Amygdala (tissue), 56 donors: ENCODE data around the gene ZBTB42.
A peak's percentile ranks its signal among the peaks of the same experiment; 100 is the strongest.

Experiments used
- DNase-seq, 56 donors: peaks; one replicate each; lab custom pipeline; 2025; lab: John Stamatoyannopoulos, UW

Gene ZBTB42

GRCh38 chr14:104792945-104793702 lies 7.8 kb upstream of the ZBTB42 start:
- no peak for DNase-seq

- DNase-seq = no peak
Measured at GRCh38 chr14:104793703-104793959, 7.3 kb upstream of the ZBTB42 start.

DNA sequence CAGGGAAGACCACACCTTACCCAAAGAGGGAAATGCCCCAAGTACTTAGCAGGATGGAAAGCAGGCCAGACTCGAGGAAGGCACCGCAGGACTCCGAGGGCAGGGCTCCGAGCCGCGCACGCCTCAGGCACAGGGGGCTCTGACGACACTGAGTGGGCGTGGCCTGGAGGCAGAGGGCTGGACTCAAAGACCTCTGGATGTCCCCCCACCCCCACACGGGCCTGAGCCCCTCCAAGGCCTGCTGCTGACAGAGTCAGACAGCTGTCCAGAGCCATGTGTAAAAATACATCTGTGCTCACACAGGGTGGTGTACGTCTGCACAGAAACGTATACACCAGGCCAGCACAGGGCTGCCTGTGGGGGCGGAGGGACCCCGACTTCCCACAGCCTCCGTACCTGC lies 6.8 kb upstream of the ZBTB42 start:
- no peak for DNase-seq

DNA sequence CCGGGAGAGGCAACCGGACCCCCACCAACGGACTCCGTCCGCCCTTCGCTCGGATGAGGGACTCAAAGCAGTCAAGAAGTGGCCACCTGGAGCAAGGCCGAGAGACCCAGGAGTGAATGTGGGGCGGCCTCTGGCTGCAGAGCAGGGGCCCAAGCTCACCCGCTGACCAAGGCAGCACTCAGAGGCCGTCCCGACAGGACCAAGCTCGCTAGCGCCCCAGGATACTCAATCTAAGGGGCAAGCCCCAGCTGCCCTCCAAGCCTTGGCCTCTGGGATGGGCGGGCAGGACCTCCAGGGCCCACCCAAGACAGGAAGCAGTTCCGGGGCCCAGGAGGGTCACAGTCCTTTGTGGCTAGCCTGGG lies 6.3 kb upstream of the ZBTB42 start:
- peak in 1 of 56 donors; percentile 25 for DNase-seq

GRCh38 chr14:104794993-104795780 lies 5.7 kb upstream of the ZBTB42 start, which contains the start of gene AKT1:
Gene AKT1, minus strand, starts transcription at chr14:104795748. Its CDS starts 3,105 bp downstream, at chr14:104792643.
- peak in 4 of 56 donors; percentile 22 to 48 (median 25) for DNase-seq

GRCh38 chr14:104795781-104796686 lies 4.9 kb upstream of the ZBTB42 start:
- peak in 17 of 56 donors; percentile 9 to 69 (median 34) for DNase-seq

- DNase-seq = no peak
Measured at GRCh38 chr14:104796687-104797081, 4.2 kb upstream of the ZBTB42 start.

DNA sequence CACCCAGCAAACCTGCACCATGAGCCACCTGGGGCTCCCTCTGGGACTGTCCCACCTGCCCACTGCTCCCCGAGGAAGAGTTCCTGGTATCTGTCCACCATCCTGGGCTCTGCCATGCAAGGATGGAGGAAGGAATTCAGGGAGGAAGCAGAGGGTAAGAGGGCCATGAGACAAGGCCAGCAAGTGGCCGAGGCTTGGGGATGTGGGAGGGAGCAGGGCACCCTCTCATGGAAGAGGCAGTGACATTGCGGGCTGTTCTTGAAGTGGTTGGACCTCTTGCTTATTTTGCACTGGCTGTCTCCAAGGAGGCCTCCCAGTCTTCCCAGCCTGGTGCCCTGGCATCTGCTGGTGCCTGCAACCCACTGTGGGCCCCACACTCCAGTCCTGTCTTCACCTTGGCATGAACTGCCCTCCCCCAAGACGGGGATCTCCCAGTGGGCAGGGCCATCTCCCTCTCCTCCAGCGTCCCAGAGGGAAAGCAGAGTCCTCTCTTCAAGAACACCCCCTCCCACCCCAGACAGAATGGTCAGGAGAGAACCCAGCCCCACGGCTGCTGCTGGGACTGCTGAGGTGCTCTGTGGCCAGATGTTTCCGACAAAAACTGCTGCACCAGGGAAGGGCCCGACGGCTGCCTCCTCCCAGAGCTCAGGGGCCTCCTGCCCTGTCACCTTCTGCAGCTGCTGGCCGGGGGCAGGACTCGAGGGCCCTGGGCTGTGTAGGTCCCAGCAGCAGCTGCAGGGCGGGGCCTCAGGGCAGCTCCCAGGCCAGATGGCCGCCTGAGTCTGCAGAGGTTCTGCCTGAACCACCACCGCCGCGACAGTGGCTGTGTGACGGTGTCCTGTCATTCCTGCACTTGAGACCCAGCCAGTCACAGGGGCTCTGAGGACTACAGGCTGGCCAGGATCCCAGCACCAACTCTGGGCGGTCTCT lies 3.5 kb upstream of the ZBTB42 start:
- no peak for DNase-seq

DNA sequence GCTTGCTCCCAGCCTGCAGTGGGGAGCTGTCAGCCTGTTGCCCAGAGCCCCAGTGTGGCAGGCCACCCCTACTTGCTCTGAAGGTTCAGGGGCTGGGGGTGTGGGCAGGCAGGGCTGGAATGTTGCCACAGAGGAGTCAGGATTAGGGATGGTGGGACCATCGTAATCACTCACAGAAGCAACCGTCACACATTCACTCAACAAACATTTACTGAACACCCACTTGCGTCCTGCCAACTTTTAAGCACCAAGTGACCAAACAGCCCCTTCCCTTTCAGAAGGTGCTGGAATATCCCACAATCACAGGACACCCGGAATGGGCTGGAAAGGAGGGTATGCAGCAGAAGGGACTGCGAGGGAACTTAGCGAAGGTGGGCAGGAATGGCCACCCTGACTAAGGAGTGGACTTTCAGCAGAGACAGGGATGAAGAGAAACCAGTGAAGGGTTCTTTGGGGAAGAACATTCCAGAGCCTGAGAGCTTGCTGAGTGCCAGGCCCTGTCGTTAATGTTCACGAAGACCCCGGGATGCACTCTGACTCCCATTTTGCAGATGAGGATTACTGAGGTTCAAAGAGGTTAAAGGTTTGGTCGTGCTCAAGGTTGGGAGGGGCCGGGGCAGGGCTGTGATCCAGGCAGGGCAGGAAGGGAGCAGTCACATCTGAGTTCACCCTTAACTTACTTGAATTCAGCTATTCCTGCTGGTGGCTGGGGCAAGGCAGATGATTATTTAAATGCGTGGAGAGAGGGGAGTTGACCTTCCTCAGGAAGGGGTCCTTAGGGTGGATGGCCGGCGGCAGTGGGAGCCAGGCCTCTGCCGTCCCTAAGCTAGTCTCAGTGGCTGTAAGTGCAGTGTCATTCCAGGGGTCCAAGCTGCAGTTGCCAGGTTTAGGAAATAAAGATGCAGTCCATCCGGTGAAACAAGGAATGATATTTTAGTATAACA lies 2.3 kb upstream of the ZBTB42 start:
- no peak for DNase-seq

DNA sequence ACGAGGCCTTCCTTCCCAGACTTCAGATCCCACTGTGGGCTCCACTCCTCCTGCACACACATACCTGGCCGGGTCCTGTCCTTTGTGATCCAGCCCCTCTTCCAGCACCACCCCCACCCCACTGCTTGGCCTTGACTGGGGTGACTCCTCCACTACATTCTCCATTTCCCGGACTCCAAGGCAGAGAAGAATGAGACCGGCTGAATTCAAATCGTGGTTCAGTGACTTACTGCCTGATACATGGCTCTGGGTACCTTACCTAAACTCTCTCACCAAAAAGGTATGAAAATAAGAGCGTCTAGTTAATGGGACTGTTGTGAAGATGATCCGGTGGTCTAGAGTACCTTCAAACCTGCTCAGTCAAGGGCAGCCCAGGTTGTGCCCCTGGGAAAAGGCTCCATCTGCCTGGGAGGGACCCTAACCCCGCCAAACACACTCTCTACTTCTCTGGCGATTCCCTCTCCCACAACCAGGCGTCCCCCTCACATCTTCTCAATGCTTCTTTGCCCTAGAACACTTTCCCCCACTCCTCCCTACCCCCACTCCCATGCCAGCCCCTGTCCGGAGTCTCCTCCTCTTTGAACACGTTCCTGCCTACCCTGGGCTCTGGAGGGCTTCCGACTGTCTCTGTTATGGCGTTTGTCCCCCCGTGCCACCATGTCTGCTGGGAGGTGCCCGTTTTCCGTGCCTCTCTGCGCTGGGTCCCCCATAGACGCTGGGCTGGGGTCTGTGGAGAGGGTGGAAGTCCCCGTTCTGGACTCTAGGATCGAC lies 1.5 kb upstream of the ZBTB42 start:
- no peak for DNase-seq

GRCh38 chr14:104800015-104800770 lies 708 bp upstream of the ZBTB42 start:
- DNase-seq = peak in 24 of 56 donors; percentile 12 to 72 (median 44)

GRCh38 chr14:104801520-104802393 lies 856 bp downstream of the ZBTB42 start:
- DNase-seq = no peak

- DNase-seq = no peak
Measured at GRCh38 chr14:104802394-104803184, 1.7 kb downstream of the ZBTB42 start.

- DNase-seq = no peak
Measured at GRCh38 chr14:104803280-104803911, 2.5 kb downstream of the ZBTB42 start.

DNA sequence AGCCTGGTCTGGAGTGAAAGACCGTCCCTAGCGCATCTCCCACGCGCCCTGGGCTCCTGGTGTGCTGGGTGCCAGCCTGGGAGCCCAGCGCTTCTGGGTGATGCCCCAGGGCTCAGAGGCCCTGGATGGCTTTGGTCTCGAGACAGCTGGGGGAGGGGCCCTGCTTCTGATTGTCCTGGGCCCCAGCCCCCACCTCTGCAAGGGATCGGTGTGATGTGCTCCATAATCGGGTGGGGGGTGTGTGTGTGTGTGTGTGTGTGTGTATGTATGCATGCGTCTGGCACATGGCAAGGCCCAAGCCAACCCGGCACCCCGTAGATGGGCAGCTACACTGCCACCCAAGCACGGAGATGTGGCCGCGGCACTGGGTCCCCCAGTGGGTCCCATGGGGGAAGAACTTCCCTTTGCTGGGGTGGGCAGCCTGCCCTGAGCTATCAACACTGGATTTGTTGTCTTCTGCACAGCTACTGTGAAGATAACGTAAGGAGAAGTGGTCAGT lies 3.1 kb downstream of the ZBTB42 start:
- DNase-seq = no peak
